ENCODE data around the gene CELF6.

DNA sequence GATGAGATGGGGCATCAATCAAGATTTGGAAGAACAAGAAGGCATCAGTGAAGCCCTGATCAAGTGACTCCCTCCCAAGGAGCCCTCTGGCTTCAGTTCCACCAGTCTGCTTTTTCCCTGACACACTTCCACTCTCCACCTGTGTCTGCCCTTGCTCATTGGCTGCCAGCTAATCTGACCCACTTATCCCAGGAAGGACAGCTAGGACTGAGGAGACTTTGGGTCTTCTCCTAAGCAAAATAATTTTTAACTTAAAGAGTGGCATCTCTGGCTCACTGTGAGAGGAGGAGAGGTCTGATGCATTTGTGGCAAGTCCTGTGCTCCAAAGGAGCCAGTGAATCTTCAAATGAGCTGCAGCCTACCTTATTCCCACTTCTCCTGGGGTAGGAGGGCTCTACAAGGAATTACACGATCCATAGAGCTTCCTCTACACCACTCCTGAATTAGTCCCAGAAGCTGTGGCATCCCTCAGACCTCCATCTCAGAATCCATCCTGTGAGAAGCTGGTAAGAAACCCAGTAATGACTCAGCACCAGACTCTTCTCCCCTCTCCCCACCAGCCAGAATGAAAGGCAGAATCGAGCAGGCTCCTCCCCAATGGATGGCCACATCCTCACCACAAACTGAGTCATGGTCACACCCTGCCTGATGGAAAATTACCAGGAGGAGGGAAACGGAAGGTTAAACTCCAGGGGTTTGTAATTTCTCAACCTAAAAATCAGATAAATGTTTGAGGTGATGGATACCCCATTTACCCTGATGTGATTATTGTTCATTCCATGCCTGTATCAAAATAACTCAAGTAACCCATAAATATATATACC, 82.7 kb downstream of the CELF6 start:
- TF ChIP-seq CEBPB (IDR thresholded peaks at IDR 0.05) = no peak
- no peak for TF ChIP-seq TCF12 (IDR thresholded peaks at IDR 0.05; ENCODE audit: low read depth)
- TF ChIP-seq, protein P1, sequence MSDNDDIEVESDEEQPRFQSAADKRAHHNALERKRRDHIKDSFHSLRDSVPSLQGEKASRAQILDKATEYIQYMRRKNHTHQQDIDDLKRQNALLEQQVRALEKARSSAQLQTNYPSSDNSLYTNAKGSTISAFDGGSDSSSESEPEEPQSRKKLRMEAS (IDR thresholded peaks at IDR 0.05) = no peak
- TF ChIP-seq NFIC (IDR thresholded peaks at IDR 0.05) = no peak

All from Ishikawa (cell line).